H1 (cell line): ENCODE results near the gene CDC5L. TPM values are rescaled to one million over a fixed set of nuclear protein-coding genes. Genes with fewer than 3 reads are reported as not detected.

Source experiments
- CTCF ChIA-PET: fragments of 300-600 bp; sonication (Branson Sonifier 250); formaldehyde crosslinking; loops from one replicate; lab custom pipeline; 2021; ENCODE audit not compliant: partially characterized antibody; lab: Charles Lee
- POLR2A ChIA-PET: fragments of 300-600 bp; sonication (Branson Sonifier 250); formaldehyde crosslinking; loops from one replicate; lab custom pipeline; 2021; ENCODE audit warnings: inconsistent platforms; ENCODE audit not compliant: partially characterized antibody; lab: Charles Lee
- DNase-seq, 2 experiments: peaks; one replicate each; pipeline versions ENCODE4 v3.0.0 to v3.0.0-alpha.2; 2010 to 2022; ENCODE audit warnings: low spot score in 2 of 2, low read depth in 1 of 2, mixed read lengths in 1 of 2
- FAIRE-seq: peaks from 2 replicates; lab custom pipeline; 2011; peaks lifted over from hg19 to GRCh38; lab: Jason Lieb, UNC
- H2AFZ ChIP-seq: 2 replicates; pipeline ENCODE4 v1.8.1; 2012; ENCODE audit warnings: low read length, inconsistent platforms
- H2AK5ac ChIP-seq: 2 replicates; pipeline ENCODE4 v1.6.1; 2013; ENCODE audit warnings: low read depth, low read length
- H2BK120ac ChIP-seq: replicated peaks from 2 replicates; pipeline ENCODE3; 2013; ENCODE audit warnings: low read depth, low read length, inconsistent platforms
- H2BK12ac ChIP-seq: 2 replicates; pipeline ENCODE4 v1.6.1; 2013; ENCODE audit warnings: low read depth, low read length
- H2BK15ac ChIP-seq: 2 replicates; pipeline ENCODE4 v1.6.1; 2013; ENCODE audit warnings: low read length
- H2BK20ac ChIP-seq: 2 replicates; pipeline ENCODE4 v1.6.1; 2013; ENCODE audit warnings: low read length
- H2BK5ac ChIP-seq: 2 replicates; pipeline ENCODE4 v1.6.1; 2013; ENCODE audit warnings: low read depth, low read length
- H3K14ac ChIP-seq: 2 replicates; pipeline ENCODE4 v1.6.1; 2013; ENCODE audit warnings: inconsistent platforms; ENCODE audit not compliant: insufficient read length
- H3K18ac ChIP-seq: 2 replicates; pipeline ENCODE4 v1.6.1; 2013; ENCODE audit warnings: low read length; ENCODE audit errors: extremely low read depth
- H3K23ac ChIP-seq: 2 replicates; pipeline ENCODE4 v1.6.1; 2013; ENCODE audit warnings: inconsistent platforms; ENCODE audit not compliant: insufficient read length
- H3K23me2 ChIP-seq: 2 replicates; pipeline ENCODE4 v1.6.1; 2013; ENCODE audit warnings: low read depth, low read length
- H3K27ac ChIP-seq: 2 replicates; pipeline ENCODE4 v1.6.1; 2011; ENCODE audit warnings: low read depth, low read length, inconsistent platforms
- H3K27me3 ChIP-seq, 4 experiments: replicated peaks in 1 of 4; 1 replicate in 1 of 4; 2 replicates in 3 of 4; pipeline versions ENCODE4 v1.6.1 to v1.8.1; 2011 to 2013; ENCODE audit warnings: low read length in 3 of 4, mild to moderate bottlenecking in 3 of 4, inconsistent platforms in 2 of 4, mixed read lengths in 2 of 4, moderate library complexity in 1 of 4; ENCODE audit not compliant: control insufficient read depth in 3 of 4, insufficient read depth in 3 of 4; ENCODE audit errors: extremely low read depth in 1 of 4
- H3K36me3 ChIP-seq, 4 experiments: 2 replicates each; pipeline versions ENCODE4 v1.6.1 to v1.8.1; 2011 to 2013; ENCODE audit warnings: mild to moderate bottlenecking in 4 of 4, low read length in 3 of 4, moderate library complexity in 2 of 4, control low read depth in 1 of 4, inconsistent platforms in 1 of 4; ENCODE audit not compliant: insufficient read depth in 4 of 4, control insufficient read depth in 2 of 4
- H3K4ac ChIP-seq: replicated peaks from 2 replicates; pipeline ENCODE3; 2013; ENCODE audit warnings: low read length, low read depth, mixed read lengths, inconsistent platforms; ENCODE audit not compliant: insufficient read length
- H3K4me1 ChIP-seq, 4 experiments: replicated peaks in 1 of 4; 1 replicate in 1 of 4; 2 replicates in 3 of 4; pipeline versions ENCODE4 v1.6.1 to v1.8.1; 2011 to 2013; ENCODE audit warnings: low read length in 3 of 4, inconsistent platforms in 2 of 4, mixed read lengths in 1 of 4; ENCODE audit not compliant: insufficient read depth in 4 of 4, control insufficient read depth in 3 of 4
- H3K4me2 ChIP-seq, 2 experiments: 2 replicates each; pipeline versions ENCODE4 v1.6.1 to v1.8.1; 2011 to 2013; ENCODE audit warnings: low read depth in 2 of 2, low read length in 2 of 2, control low read depth in 1 of 2, inconsistent platforms in 1 of 2, mild to moderate bottlenecking in 1 of 2; ENCODE audit not compliant: insufficient read depth in 1 of 2
- H3K4me3 ChIP-seq, 4 experiments: fragments of 200-600, 300-600 bp in 1 of 4; sonication (generic), shearing (Covaris generic), sonication (Bioruptor Twin) in 1 of 4; 2 replicates each; pipeline versions ENCODE4 v1.5.1 to v1.8.1; 2011 to 2016; ENCODE audit warnings: low read length in 4 of 4, low read depth in 3 of 4, control low read depth in 2 of 4, inconsistent platforms in 2 of 4, mild to moderate bottlenecking in 2 of 4, mixed read lengths in 1 of 4, moderate library complexity in 1 of 4; ENCODE audit not compliant: insufficient read depth in 2 of 4; ENCODE audit errors: extremely low read depth in 1 of 4
- H3K56ac ChIP-seq: replicated peaks from 2 replicates; pipeline ENCODE3; 2013; ENCODE audit warnings: low read depth, mild to moderate bottlenecking, mixed read lengths, low read length, inconsistent platforms; ENCODE audit not compliant: insufficient read length
- H3K79me1 ChIP-seq: 2 replicates; pipeline ENCODE4 v1.6.1; 2013; ENCODE audit warnings: low read depth, low read length, control low read depth
- H3K79me2 ChIP-seq, 2 experiments: 2 replicates each; pipeline versions ENCODE4 v1.6.1 to v1.8.1; 2012 to 2013; ENCODE audit warnings: low read length in 2 of 2, mild to moderate bottlenecking in 2 of 2, inconsistent platforms in 1 of 2; ENCODE audit not compliant: insufficient read depth in 2 of 2, control insufficient read depth in 1 of 2
- H3K9ac ChIP-seq, 4 experiments: replicated peaks in 1 of 4; 1 replicate in 1 of 4; 2 replicates in 3 of 4; pipeline versions ENCODE4 v1.6.1 to v1.8.1; 2011 to 2013; ENCODE audit warnings: low read depth in 3 of 4, low read length in 3 of 4, control low read depth in 2 of 4, mild to moderate bottlenecking in 2 of 4, moderate library complexity in 2 of 4, inconsistent platforms in 1 of 4; ENCODE audit errors: extremely low read depth in 1 of 4
- H3K9me3 ChIP-seq, 2 experiments: 2 replicates each; pipeline versions ENCODE4 v1.6.1 to v1.8.1; 2012 to 2013; ENCODE audit warnings: mild to moderate bottlenecking in 2 of 2, moderate library complexity in 2 of 2, control low read depth in 1 of 2, inconsistent platforms in 1 of 2, low read depth in 1 of 2, low read length in 1 of 2, mixed read lengths in 1 of 2; ENCODE audit not compliant: insufficient read depth in 2 of 2
- H4K20me1 ChIP-seq, 2 experiments: replicated peaks in 1 of 2; 2 replicates each; pipeline versions ENCODE3 to v1.8.1; 2011 to 2013; ENCODE audit warnings: inconsistent platforms in 2 of 2, low read length in 2 of 2, mild to moderate bottlenecking in 1 of 2; ENCODE audit not compliant: insufficient read depth in 2 of 2, control insufficient read depth in 1 of 2
- H4K5ac ChIP-seq: 2 replicates; pipeline ENCODE4 v1.6.1; 2013; ENCODE audit warnings: low read length, low read depth, mixed read lengths, inconsistent platforms; ENCODE audit not compliant: insufficient read length
- H4K8ac ChIP-seq: 2 replicates; pipeline ENCODE4 v1.8.0; 2013; ENCODE audit warnings: mild to moderate bottlenecking, moderate library complexity, low read length, inconsistent platforms; ENCODE audit not compliant: insufficient read depth; ENCODE audit errors: extremely low read depth
- H4K91ac ChIP-seq: replicated peaks from 2 replicates; pipeline ENCODE3; 2013; ENCODE audit warnings: low read length, mixed read lengths, inconsistent platforms; ENCODE audit not compliant: insufficient read length
- ATF2 ChIP-seq: IDR thresholded peaks from 2 replicates; pipeline ENCODE4 v1.6.1; 2012; ENCODE audit warnings: low read length, inconsistent platforms
- EZH2 ChIP-seq: fragments of 200-600 bp; sonication (generic); IDR thresholded peaks from 2 replicates; pipeline ENCODE4 v1.7.1; 2012; ENCODE audit warnings: low read depth, mild to moderate bottlenecking, moderate library complexity, low read length, inconsistent platforms; ENCODE audit not compliant: severe bottlenecking
- HDAC2 ChIP-seq, 2 experiments: fragments of 300-600 bp in 1 of 2; sonication (generic) in 1 of 2; IDR thresholded peaks; 2 replicates each; pipeline ENCODE4 v1.6.1; 2011 to 2012; ENCODE audit warnings: low read depth in 2 of 2, low read length in 2 of 2, mild to moderate bottlenecking in 2 of 2, moderate library complexity in 2 of 2, borderline replicate concordance in 1 of 2, inconsistent platforms in 1 of 2
- HDAC6 ChIP-seq: IDR thresholded peaks from one replicate; pipeline ENCODE4 v1.7.1; 2012; ENCODE audit warnings: low read depth, mild to moderate bottlenecking, inconsistent platforms, low read length, moderate library complexity
- JUND ChIP-seq: IDR thresholded peaks from 2 replicates; pipeline ENCODE4 v1.6.1; 2011; ENCODE audit warnings: mild to moderate bottlenecking, improper control_type of control experiment, low read length
- NRF1 ChIP-seq: IDR thresholded peaks from 2 replicates; pipeline ENCODE4 v1.6.1; 2011; ENCODE audit warnings: mild to moderate bottlenecking, low read depth, low read length, improper control_type of control experiment
- POLR2AphosphoS5 ChIP-seq: IDR thresholded peaks from 2 replicates; pipeline ENCODE4 v1.6.1; 2011; ENCODE audit warnings: low read depth, low read length
- RXRA ChIP-seq: IDR thresholded peaks from 2 replicates; pipeline ENCODE4 v1.6.1; 2011; ENCODE audit warnings: low read depth, mild to moderate bottlenecking, low read length, moderate library complexity; ENCODE audit not compliant: insufficient read depth
- SIRT6 ChIP-seq: IDR thresholded peaks from one replicate; pipeline ENCODE4 v1.7.1; 2012; ENCODE audit warnings: low read length, inconsistent platforms
- SIX5 ChIP-seq: IDR thresholded peaks from 2 replicates; pipeline ENCODE4 v1.6.1; 2011; ENCODE audit warnings: mild to moderate bottlenecking, low read depth, low read length
- SP4 ChIP-seq: IDR thresholded peaks from 2 replicates; pipeline ENCODE4 v1.6.1; 2012; ENCODE audit warnings: low read length, inconsistent platforms
- TBP ChIP-seq: IDR thresholded peaks from 2 replicates; pipeline ENCODE4 v1.6.1; 2011; ENCODE audit warnings: low read depth, low read length, improper control_type of control experiment
- TCF12 ChIP-seq: IDR thresholded peaks from 2 replicates; pipeline ENCODE4 v1.6.1; 2011; ENCODE audit warnings: low read depth, mild to moderate bottlenecking, low read length
- USF2 ChIP-seq: IDR thresholded peaks from 2 replicates; pipeline ENCODE4 v1.6.1; 2011; ENCODE audit warnings: low read length, improper control_type of control experiment
- polyA plus RNA-seq, 7 experiments: library from polyadenylated mRNA; depleted of rRNA in 3 of 7; stranded (reverse) in 5 of 7; unstranded in 2 of 7; fragments of >200 nt in 5 of 7; fragments of 200-250 nt in 2 of 7; gene quantifications; 1 replicate in 5 of 7; 2 replicates in 1 of 7; 4 replicates in 1 of 7; pipeline versions ENCODE4 v1.2.1 to v1.2.3, GENCODE V29; 2011 to 2013; ENCODE audit warnings: missing spikeins in 2 of 7, mixed read lengths in 2 of 7
- total RNA-seq: library from RNA; stranded (reverse); fragmentation: NEBNext Ultra II Directional; extraction: Animal tissue kit (Norgen Biotek cat#: 25700); gene quantifications from 2 replicates; pipeline ENCODE4 v1.2.1, GENCODE V29; 2021

Gene CDC5L
- total and polyA plus RNA-seq, 2 of the 8 experiments (the other 6 are each of a cell fraction or from before 2014, with no cell fraction given), result 8.4 to 32.8 TPM

GRCh38 chr6:44423306-44423705 is 35.8 kb downstream of the CDC5L start:
- no peaks in the 10 kb centered on the region for H3K4me1 ChIP-seq
- peaks cover 4 to 82% (median 31%) of the 10 kb centered on the region in 4 experiments; a peak in 7 of 8 replicates for H3K36me3 ChIP-seq
- H2BK20ac ChIP-seq, result no peak overlapping the region
- H3K79me1 ChIP-seq, result no peaks in the 10 kb centered on the region
- DNase-seq (no peak), FAIRE-seq (no peak)
- H4K8ac ChIP-seq, result no peak overlapping the region
- no peaks in the 10 kb centered on the region for H3K79me2 ChIP-seq
- H4K20me1 ChIP-seq, result peaks cover 0 to 2% of the 10 kb centered on the region in 2 experiments
- no peaks in the 10 kb centered on the region for H3K23me2 ChIP-seq
- no peak overlapping the region for H3K27ac ChIP-seq
- no peak overlapping the region for H3K23ac ChIP-seq
- no peak overlapping the region for H2BK120ac ChIP-seq
- no peak overlapping the region for H2BK5ac ChIP-seq
- CTCF ChIA-PET, result no interaction called here
- no peak overlapping the region for H2AFZ ChIP-seq
- no peak overlapping the region for H3K56ac ChIP-seq
- no peak overlapping the region for H3K4ac ChIP-seq
- H3K14ac ChIP-seq, result no peak overlapping the region
- POLR2A ChIA-PET, result no interaction called here
- no peak overlapping the region for H3K9ac ChIP-seq
- no peak overlapping the region for H2AK5ac ChIP-seq
- no peak overlapping the region for H3K18ac ChIP-seq
- no peak overlapping the region for H2BK12ac ChIP-seq
- no peak overlapping the region for H2BK15ac ChIP-seq
- H3K27me3 ChIP-seq, result no peaks in the 10 kb centered on the region
- no peak overlapping the region for H3K4me3 ChIP-seq
- no peak overlapping the region for H3K4me2 ChIP-seq
- H4K5ac ChIP-seq, result no peak overlapping the region
- no peaks in the 10 kb centered on the region for H3K9me3 ChIP-seq
- no peak overlapping the region for H4K91ac ChIP-seq
- no peak for TF ChIP-seq USF2
- TF ChIP-seq SIX5, result no peak
- TF ChIP-seq HDAC2 (IDR thresholded peaks at IDR 0.05; ENCODE audit: borderline replicate concordance in 1 of 2, low read depth in 2 of 2, low read length in 2 of 2), result no peak
- TF ChIP-seq HDAC6, result no peak
- TF ChIP-seq SP4, result no peak
- no peak for TF ChIP-seq ATF2
- no peak for TF ChIP-seq EZH2
- TF ChIP-seq RXRA, result no peak
- TF ChIP-seq POLR2AphosphoS5, result no peak
- TF ChIP-seq TBP, result no peak
- no peak for TF ChIP-seq JUND
- TF ChIP-seq NRF1, result no peak
- no peak for TF ChIP-seq TCF12
- TF ChIP-seq SIRT6, result no peak
